SK-N-SH (cell line): ENCODE results near the gene OGDH. TPM values are rescaled to one million over a fixed set of nuclear protein-coding genes. Genes with fewer than 3 reads are reported as not detected.

Source experiments
- CTCF ChIA-PET: fragments of 300-600, 350-600 bp; formaldehyde crosslinking; extraction: SDS; loops from one replicate; lab custom pipeline; 2021; lab: Yijun Ruan, JAX
- POLR2A ChIA-PET: fragments of 350-600 bp; sonication (Branson Sonifier 250); formaldehyde crosslinking; extraction: SDS; loops from one replicate; lab custom pipeline; 2020; ENCODE audit warnings: antibody characterized with exemption, inconsistent platforms; lab: Yijun Ruan, JAX
- DNase-seq: peaks from one replicate; pipeline ENCODE4 v3.0.0; 2012
- H2AFZ ChIP-seq: fragments of 200-600 bp; sonication (generic); 2 replicates; pipeline ENCODE4 v1.8.1; 2016; ENCODE audit warnings: antibody characterized with exemption, mild to moderate bottlenecking, low read depth
- H3F3A ChIP-seq: fragments of 200-600 bp; sonication (generic); replicated peaks from 2 replicates; pipeline ENCODE3; 2016; ENCODE audit warnings: antibody characterized with exemption, mild to moderate bottlenecking; ENCODE audit not compliant: insufficient read depth
- H3K27ac ChIP-seq, 2 experiments: fragments of 200-500 bp in 1 of 2; fragments of 200-600 bp in 1 of 2; sonication (Bioruptor generic) in 1 of 2; sonication (generic), shearing (Covaris generic) in 1 of 2; 2 replicates each; pipeline versions ENCODE4 v1.5.1 to v1.6.1; 2014 to 2016; ENCODE audit warnings: low read depth in 2 of 2, inconsistent platforms in 1 of 2, low read length in 1 of 2, mild to moderate bottlenecking in 1 of 2, mixed read lengths in 1 of 2
- H3K27me3 ChIP-seq: fragments of 200-600 bp; sonication (generic), shearing (Covaris generic); 2 replicates; pipeline ENCODE4 v1.6.1; 2016; ENCODE audit warnings: mixed run types; ENCODE audit not compliant: insufficient read depth
- H3K36me3 ChIP-seq, 2 experiments: fragments of 200-500 bp in 1 of 2; fragments of 200-600 bp in 1 of 2; sonication (Bioruptor generic) in 1 of 2; sonication (generic) in 1 of 2; replicated peaks in 1 of 2; 2 replicates each; pipeline versions ENCODE3 to v1.5.1; 2014 to 2016; ENCODE audit warnings: low read length in 1 of 2, mild to moderate bottlenecking in 1 of 2; ENCODE audit not compliant: insufficient read depth in 2 of 2, control insufficient read depth in 1 of 2
- H3K4me1 ChIP-seq, 2 experiments: fragments of 200-500 bp in 1 of 2; fragments of 200-600 bp in 1 of 2; sonication (Bioruptor generic) in 1 of 2; sonication (generic), shearing (Covaris generic) in 1 of 2; 2 replicates each; pipeline versions ENCODE4 v1.5.1 to v1.6.1; 2014 to 2016; ENCODE audit warnings: low read depth in 1 of 2, low read length in 1 of 2, mixed run types in 1 of 2; ENCODE audit not compliant: insufficient read depth in 2 of 2, control insufficient read depth in 1 of 2
- H3K4me2 ChIP-seq: fragments of 200-600 bp; sonication (generic), shearing (Covaris generic); 2 replicates; pipeline ENCODE4 v1.6.1; 2017; ENCODE audit warnings: mixed run types
- H3K4me3 ChIP-seq, 2 experiments: fragments of 200-500 bp in 1 of 2; fragments of 200-600 bp in 1 of 2; sonication (Bioruptor generic) in 1 of 2; sonication (generic), shearing (Covaris generic) in 1 of 2; 2 replicates each; pipeline versions ENCODE4 v1.5.1 to v1.8.1; 2014 to 2016; ENCODE audit warnings: low read depth in 2 of 2, inconsistent platforms in 1 of 2, low read length in 1 of 2, mild to moderate bottlenecking in 1 of 2, mixed read lengths in 1 of 2, moderate library complexity in 1 of 2
- H3K79me2 ChIP-seq: fragments of 200-600 bp; sonication (generic); 2 replicates; pipeline ENCODE4 v1.8.1; 2017; ENCODE audit warnings: mild to moderate bottlenecking; ENCODE audit not compliant: insufficient read depth
- H3K9ac ChIP-seq: fragments of 200-600 bp; sonication (generic); 2 replicates; pipeline ENCODE4 v1.6.1; 2017; ENCODE audit warnings: mixed run types
- H3K9me2 ChIP-seq: fragments of 200-600 bp; sonication (generic); 2 replicates; pipeline ENCODE4 v1.6.1; 2017; ENCODE audit warnings: mixed run types
- H3K9me3 ChIP-seq: fragments of 200-600 bp; sonication (generic); 2 replicates; pipeline ENCODE4 v1.6.1; 2017; ENCODE audit warnings: mixed run types, mild to moderate bottlenecking, moderate library complexity
- H4K20me1 ChIP-seq: fragments of 200-600 bp; sonication (generic); 2 replicates; pipeline ENCODE4 v1.6.1; 2017; ENCODE audit warnings: mild to moderate bottlenecking, mixed run types; ENCODE audit not compliant: insufficient read depth
- CHD2 ChIP-seq: fragments of 150-350 bp; IDR thresholded peaks from 2 replicates; pipeline ENCODE4 v1.6.1; 2018; ENCODE audit warnings: low read length; ENCODE audit not compliant: partially characterized antibody
- ELF1 ChIP-seq: IDR thresholded peaks from 2 replicates; pipeline ENCODE4 v1.4.0; 2012
- EZH2phosphoT487 ChIP-seq: fragments of 200-600 bp; sonication (generic); IDR thresholded peaks from 2 replicates; pipeline ENCODE4 v1.6.1; 2017; ENCODE audit warnings: low read depth, mixed run types, mild to moderate bottlenecking, antibody characterized with exemption, moderate library complexity, borderline replicate concordance
- FOXJ3 ChIP-seq: sonication (generic); formaldehyde crosslinking; IDR thresholded peaks from 2 replicates; pipeline ENCODE4 v1.5.1; 2020; ENCODE audit warnings: mild to moderate bottlenecking, missing genetic modification reagents
- JUND ChIP-seq: IDR thresholded peaks from 2 replicates; pipeline ENCODE4 v1.4.0; 2012
- MEF2A ChIP-seq: IDR thresholded peaks from 2 replicates; pipeline ENCODE4 v1.4.0; 2012; ENCODE audit warnings: low read depth, borderline replicate concordance
- NRF1 ChIP-seq: IDR thresholded peaks from 2 replicates; pipeline ENCODE4 v1.6.1; 2012; ENCODE audit warnings: low read depth, mild to moderate bottlenecking, low read length
- REST ChIP-seq: IDR thresholded peaks from 2 replicates; pipeline ENCODE4 v1.6.1; 2012; ENCODE audit warnings: mild to moderate bottlenecking, low read depth, low read length, moderate library complexity
- RFX5 ChIP-seq: IDR thresholded peaks from 2 replicates; pipeline ENCODE4 v1.6.1; 2012; ENCODE audit warnings: mild to moderate bottlenecking, improper control_type of control experiment, low read length
- RXRA ChIP-seq: IDR thresholded peaks from 2 replicates; pipeline ENCODE4 v1.4.0; 2012; ENCODE audit warnings: low read depth, mild to moderate bottlenecking, borderline replicate concordance
- SIN3A ChIP-seq: IDR thresholded peaks from 2 replicates; pipeline ENCODE4 v1.6.1; 2012; ENCODE audit warnings: low read depth, mild to moderate bottlenecking, low read length, moderate library complexity, borderline replicate concordance
- SMC3 ChIP-seq: IDR thresholded peaks from 2 replicates; pipeline ENCODE4 v1.6.1; 2012; ENCODE audit warnings: low read depth, low read length, improper control_type of control experiment
- TEAD4 ChIP-seq: IDR thresholded peaks from 2 replicates; pipeline ENCODE4 v1.4.0; 2012; ENCODE audit warnings: mild to moderate bottlenecking, borderline replicate concordance; ENCODE audit not compliant: insufficient read depth
- YY1 ChIP-seq: IDR thresholded peaks from 2 replicates; pipeline ENCODE4 v1.4.0; 2012; ENCODE audit warnings: low read depth, mild to moderate bottlenecking
- WGBS: methylation state at CpG from one replicate; pipeline ENCODE4 v1.1.6; 2017; ENCODE audit warnings: low lambda C conversion rate; 5-methylcytosine and 5-hydroxymethylcytosine counted together
- polyA plus RNA-seq, 3 experiments: library from polyadenylated mRNA; depleted of rRNA; stranded (reverse); fragments of >200 nt; gene quantifications; 2 replicates each; pipeline ENCODE4 v1.2.3, GENCODE V29; 2012
- TF ChIP-seq, protein P1 (sequence below): IDR thresholded peaks from 2 replicates; pipeline ENCODE4 v1.4.0; 2012; ENCODE audit warnings: low read depth
- TF ChIP-seq, protein P2 (sequence below): fragments of 150-350 bp; IDR thresholded peaks from 2 replicates; pipeline ENCODE4 v1.6.1; 2016; ENCODE audit warnings: mild to moderate bottlenecking, low read depth, low read length
- TF ChIP-seq, protein P3 (sequence below): fragments of 150-350 bp; IDR thresholded peaks from 2 replicates; pipeline ENCODE4 v1.6.1; 2017; ENCODE audit warnings: antibody characterized with exemption, low read length, low read depth, borderline replicate concordance
- TF ChIP-seq, protein P4 (sequence below): fragments of 200-600 bp; sonication (generic); IDR thresholded peaks from 2 replicates; pipeline ENCODE4 v1.6.1; 2017; ENCODE audit warnings: antibody characterized with exemption, mild to moderate bottlenecking, moderate library complexity
- TF ChIP-seq, protein P5 (sequence below): IDR thresholded peaks from 2 replicates; pipeline ENCODE4; 2012

OGDH gene
- polyA plus RNA-seq, 1 of the 3 experiments (the other 2 are of a cell fraction): 69.4 TPM

DNA sequence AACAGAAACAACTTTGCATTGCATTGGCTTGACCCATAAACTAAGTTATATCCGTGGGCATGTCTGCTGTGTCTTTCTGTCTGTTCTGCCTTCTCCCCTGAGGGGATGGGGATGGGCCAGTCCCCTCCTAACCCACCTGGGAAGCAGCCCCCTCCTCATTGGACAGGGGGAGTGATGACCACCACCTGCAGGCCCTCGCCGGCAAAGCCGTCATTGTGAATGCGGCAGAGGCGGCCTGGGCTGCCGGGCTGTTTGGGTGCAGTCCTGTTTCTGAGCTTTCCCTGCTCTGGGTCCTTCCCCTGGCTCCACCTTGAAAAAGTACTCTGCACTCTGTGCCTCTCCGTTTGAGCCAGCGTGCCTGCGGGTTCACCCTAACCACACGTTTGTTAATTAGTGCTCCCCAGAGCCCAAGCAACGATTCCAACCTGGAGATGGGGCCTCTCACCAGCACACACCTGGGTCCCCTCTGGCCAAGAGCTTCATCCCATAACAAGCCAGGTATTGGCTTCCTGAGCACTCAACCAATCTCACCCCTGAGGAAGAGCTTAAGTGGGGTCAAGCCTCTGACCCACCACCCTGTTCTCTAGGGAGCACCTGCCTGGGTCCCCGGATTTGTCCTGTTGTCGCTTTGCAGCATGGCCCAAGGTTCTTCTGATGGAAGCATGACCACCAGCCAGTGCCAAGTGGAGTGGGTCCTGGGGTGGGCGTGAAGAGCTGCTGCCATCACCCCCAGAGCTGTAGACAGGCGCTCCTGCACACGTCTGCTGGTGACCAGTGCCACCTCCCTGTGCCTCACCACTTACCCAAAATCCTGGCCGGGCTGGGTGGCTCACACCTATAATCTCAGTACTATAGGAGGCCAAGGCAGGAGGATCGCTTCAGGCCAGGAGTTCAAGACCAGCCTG is 102.8 kb downstream of the OGDH start:
- Histone ChIP-seq H4K20me1 (no peaks in the 10 kb centered on the region), H3K27ac (no peak overlapping the region), H3K4me3 (no peak overlapping the region), H3K4me1 (no peaks in the 10 kb centered on the region; a peak in 1 of 4 replicates), H3F3A (peaks cover 5% of the 10 kb centered on the region), H3K9ac (no peak overlapping the region), H3K27me3 (no peaks in the 10 kb centered on the region), H2AFZ (no peak overlapping the region), H3K9me2 (no peaks in the 10 kb centered on the region), H3K79me2 (no peaks in the 10 kb centered on the region)
- ChIA-PET CTCF (interaction anchor here (0.8 kb wide), 1 partner anchor 9 kb away, joined by 3 read pairs; no protein-coding TSS in a partner anchor), POLR2A (no interaction called here)
- WGBS: 93% methylated on average over 16 of the region's 19 CpGs
- no peak for TF ChIP-seq ELF1
- no peak for TF ChIP-seq FOXJ3 (CRISPR knock-in tag)
- no peak for TF ChIP-seq YY1
- TF ChIP-seq NRF1: no peak
- TF ChIP-seq, protein P1, sequence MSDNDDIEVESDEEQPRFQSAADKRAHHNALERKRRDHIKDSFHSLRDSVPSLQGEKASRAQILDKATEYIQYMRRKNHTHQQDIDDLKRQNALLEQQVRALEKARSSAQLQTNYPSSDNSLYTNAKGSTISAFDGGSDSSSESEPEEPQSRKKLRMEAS: no peak
- no peak for TF ChIP-seq REST
- TF ChIP-seq RFX5: no peak
- TF ChIP-seq, protein P2, sequence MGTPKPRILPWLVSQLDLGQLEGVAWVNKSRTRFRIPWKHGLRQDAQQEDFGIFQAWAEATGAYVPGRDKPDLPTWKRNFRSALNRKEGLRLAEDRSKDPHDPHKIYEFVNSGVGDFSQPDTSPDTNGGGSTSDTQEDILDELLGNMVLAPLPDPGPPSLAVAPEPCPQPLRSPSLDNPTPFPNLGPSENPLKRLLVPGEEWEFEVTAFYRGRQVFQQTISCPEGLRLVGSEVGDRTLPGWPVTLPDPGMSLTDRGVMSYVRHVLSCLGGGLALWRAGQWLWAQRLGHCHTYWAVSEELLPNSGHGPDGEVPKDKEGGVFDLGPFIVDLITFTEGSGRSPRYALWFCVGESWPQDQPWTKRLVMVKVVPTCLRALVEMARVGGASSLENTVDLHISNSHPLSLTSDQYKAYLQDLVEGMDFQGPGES: no peak
- TF ChIP-seq SIN3A: no peak
- TF ChIP-seq, protein P3, sequence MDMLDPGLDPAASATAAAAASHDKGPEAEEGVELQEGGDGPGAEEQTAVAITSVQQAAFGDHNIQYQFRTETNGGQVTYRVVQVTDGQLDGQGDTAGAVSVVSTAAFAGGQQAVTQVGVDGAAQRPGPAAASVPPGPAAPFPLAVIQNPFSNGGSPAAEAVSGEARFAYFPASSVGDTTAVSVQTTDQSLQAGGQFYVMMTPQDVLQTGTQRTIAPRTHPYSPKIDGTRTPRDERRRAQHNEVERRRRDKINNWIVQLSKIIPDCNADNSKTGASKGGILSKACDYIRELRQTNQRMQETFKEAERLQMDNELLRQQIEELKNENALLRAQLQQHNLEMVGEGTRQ: no peak
- no peak for TF ChIP-seq JUND
- no peak for TF ChIP-seq TEAD4
- no peak for TF ChIP-seq CHD2
- TF ChIP-seq, protein P4, sequence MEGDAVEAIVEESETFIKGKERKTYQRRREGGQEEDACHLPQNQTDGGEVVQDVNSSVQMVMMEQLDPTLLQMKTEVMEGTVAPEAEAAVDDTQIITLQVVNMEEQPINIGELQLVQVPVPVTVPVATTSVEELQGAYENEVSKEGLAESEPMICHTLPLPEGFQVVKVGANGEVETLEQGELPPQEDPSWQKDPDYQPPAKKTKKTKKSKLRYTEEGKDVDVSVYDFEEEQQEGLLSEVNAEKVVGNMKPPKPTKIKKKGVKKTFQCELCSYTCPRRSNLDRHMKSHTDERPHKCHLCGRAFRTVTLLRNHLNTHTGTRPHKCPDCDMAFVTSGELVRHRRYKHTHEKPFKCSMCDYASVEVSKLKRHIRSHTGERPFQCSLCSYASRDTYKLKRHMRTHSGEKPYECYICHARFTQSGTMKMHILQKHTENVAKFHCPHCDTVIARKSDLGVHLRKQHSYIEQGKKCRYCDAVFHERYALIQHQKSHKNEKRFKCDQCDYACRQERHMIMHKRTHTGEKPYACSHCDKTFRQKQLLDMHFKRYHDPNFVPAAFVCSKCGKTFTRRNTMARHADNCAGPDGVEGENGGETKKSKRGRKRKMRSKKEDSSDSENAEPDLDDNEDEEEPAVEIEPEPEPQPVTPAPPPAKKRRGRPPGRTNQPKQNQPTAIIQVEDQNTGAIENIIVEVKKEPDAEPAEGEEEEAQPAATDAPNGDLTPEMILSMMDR: no peak
- TF ChIP-seq RXRA: no peak
- TF ChIP-seq, protein P5, sequence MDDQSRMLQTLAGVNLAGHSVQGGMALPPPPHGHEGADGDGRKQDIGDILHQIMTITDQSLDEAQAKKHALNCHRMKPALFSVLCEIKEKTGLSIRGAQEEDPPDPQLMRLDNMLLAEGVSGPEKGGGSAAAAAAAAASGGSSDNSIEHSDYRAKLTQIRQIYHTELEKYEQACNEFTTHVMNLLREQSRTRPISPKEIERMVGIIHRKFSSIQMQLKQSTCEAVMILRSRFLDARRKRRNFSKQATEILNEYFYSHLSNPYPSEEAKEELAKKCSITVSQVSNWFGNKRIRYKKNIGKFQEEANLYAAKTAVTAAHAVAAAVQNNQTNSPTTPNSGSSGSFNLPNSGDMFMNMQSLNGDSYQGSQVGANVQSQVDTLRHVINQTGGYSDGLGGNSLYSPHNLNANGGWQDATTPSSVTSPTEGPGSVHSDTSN: no peak
- TF ChIP-seq EZH2phosphoT487: no peak
- TF ChIP-seq MEF2A: no peak
- TF ChIP-seq SMC3: no peak
- TF ChIP-seq, all 33 proteins: peak for 0
- Histone ChIP-seq H3K9me3 (peaks cover 1% of the 10 kb centered on the region; the same call in 1 of the 2 replicates), H3K36me3 (peaks cover 4 to 26% of the 10 kb centered on the region in 2 experiments), H3K4me2 (no peak overlapping the region)
- DNase-seq: peak; percentile 39
